ENCODE results near the gene SLC22A1.

SLC22A1 gene

DNA sequence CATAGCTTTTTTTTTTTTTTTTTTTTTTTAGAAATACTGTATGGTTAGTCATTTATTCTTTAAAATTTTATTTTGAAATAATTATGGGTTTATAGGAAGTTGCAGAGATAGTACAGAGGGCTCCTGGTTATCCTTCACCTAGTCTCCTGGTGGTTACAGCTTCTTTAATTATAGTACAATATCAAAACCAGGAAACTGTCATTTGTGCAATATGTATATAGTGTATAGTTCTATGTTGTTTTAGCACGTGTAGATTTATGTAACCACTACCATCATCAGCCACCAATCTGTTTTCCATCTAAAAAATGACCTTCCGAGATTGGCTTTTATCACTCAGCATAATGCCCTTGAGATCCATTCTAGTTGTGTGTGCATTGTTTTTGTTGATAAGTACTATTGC lies 82.3 kb downstream of the SLC22A1 start:
- H3K4me3 ChIP-seq (ENCODE audit: low read depth, low read length) = no peak overlapping the region
- TF ChIP-seq, protein P1, sequence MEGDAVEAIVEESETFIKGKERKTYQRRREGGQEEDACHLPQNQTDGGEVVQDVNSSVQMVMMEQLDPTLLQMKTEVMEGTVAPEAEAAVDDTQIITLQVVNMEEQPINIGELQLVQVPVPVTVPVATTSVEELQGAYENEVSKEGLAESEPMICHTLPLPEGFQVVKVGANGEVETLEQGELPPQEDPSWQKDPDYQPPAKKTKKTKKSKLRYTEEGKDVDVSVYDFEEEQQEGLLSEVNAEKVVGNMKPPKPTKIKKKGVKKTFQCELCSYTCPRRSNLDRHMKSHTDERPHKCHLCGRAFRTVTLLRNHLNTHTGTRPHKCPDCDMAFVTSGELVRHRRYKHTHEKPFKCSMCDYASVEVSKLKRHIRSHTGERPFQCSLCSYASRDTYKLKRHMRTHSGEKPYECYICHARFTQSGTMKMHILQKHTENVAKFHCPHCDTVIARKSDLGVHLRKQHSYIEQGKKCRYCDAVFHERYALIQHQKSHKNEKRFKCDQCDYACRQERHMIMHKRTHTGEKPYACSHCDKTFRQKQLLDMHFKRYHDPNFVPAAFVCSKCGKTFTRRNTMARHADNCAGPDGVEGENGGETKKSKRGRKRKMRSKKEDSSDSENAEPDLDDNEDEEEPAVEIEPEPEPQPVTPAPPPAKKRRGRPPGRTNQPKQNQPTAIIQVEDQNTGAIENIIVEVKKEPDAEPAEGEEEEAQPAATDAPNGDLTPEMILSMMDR (IDR thresholded peaks at IDR 0.05; ENCODE audit: control insufficient read depth, extremely low read depth, insufficient read depth) = no peak
- DNase-seq (ENCODE audit: low read depth) = no peak

DNA sequence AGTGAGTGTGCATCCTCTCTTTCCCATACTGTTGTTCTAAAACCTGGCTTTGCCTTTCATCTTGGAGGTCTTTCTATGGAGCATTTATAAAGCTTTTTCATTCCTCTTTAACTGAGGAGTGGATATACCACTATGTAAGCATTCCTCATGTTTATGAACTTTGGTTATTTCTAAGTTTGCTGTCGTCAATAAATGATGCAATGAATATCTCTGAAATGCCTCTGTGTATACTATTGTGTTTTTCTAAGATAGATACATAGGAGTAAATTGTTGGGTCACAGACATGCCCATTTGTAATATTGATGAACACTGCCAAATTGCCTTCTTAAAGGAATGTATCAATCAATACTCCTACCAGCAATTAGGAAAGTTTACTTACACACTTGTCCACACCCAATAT lies 83.1 kb downstream of the SLC22A1 start:
- DNase-seq (ENCODE audit: low read depth) = no peak
- H3K4me3 ChIP-seq (ENCODE audit: low read depth, low read length) = no peak overlapping the region
- TF ChIP-seq, protein P1 (IDR thresholded peaks at IDR 0.05; ENCODE audit: control insufficient read depth, extremely low read depth, insufficient read depth) = no peak

DNA sequence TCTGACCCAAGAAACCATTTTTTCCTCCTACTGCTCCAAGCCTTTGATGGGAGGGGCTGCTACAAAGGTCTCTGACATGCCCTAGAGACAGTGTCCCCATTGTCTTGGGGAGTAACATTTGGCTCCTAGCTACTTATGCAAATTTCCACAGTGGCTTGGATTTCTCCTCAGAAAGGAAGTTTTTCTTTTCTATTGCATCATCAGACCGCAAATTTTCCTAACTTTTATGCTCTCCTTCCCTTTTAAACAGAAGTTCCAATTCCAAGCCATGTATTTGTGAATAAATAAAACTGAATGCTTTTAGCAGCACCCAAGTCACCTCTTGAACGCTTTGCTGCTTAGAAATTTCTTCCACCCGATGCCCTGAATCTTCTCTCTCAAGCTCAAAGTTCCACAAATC lies 86.0 kb downstream of the SLC22A1 start:
- H3K4me3 ChIP-seq (ENCODE audit: low read depth, low read length) = no peak overlapping the region
- TF ChIP-seq, protein P1 (IDR thresholded peaks at IDR 0.05; ENCODE audit: control insufficient read depth, extremely low read depth, insufficient read depth) = no peak
- no peak for DNase-seq (ENCODE audit: low read depth)
